Measurements from ENCODE around the gene PRDM11.

PRDM11 gene

GRCh38 chr11:45211732-45212131, 65.3 kb downstream of the PRDM11 start:
- Histone ChIP-seq H3K4me1 (ENCODE audit: control insufficient read depth, insufficient read depth, low read length) (peaks cover 5% of the 10 kb centered on the region; the same call in 1 of the 2 replicates), H3K27me3 (ENCODE audit: control insufficient read depth, insufficient read depth, low read length) (no peaks in the 10 kb centered on the region), H3K4me3 (ENCODE audit: low read length) (no peak overlapping the region), H3K36me3 (ENCODE audit: control insufficient read depth, insufficient read depth, low read length) (no peaks in the 10 kb centered on the region), H3K9me3 (ENCODE audit: control insufficient read depth, insufficient read depth, low read length) (no peaks in the 10 kb centered on the region), H3K27ac (ENCODE audit: low read length) (no peak overlapping the region)
- WGBS (ENCODE audit: insufficient coverage, insufficient read length), result no CpG with 5 or more reads among the region's 9 CpGs
- DNase-seq (ENCODE audit: low read depth, low spot score), result no peak

GRCh38 chr11:45212566-45213315, 66.3 kb downstream of the PRDM11 start:
- H3K27ac ChIP-seq (ENCODE audit: low read length), result no peak overlapping the region
- H3K9me3 ChIP-seq (ENCODE audit: control insufficient read depth, insufficient read depth, low read length), result no peaks in the 10 kb centered on the region
- no peaks in the 10 kb centered on the region for H3K27me3 ChIP-seq (ENCODE audit: control insufficient read depth, insufficient read depth, low read length)
- DNase-seq (ENCODE audit: low read depth, low spot score), result no peak
- H3K4me1 ChIP-seq (ENCODE audit: control insufficient read depth, insufficient read depth, low read length), result peaks cover 5% of the 10 kb centered on the region; the same call in 1 of the 2 replicates
- no peak overlapping the region for H3K4me3 ChIP-seq (ENCODE audit: low read length)
- no CpG with 5 or more reads among the region's 31 CpGs for WGBS (ENCODE audit: insufficient coverage, insufficient read length)
- no peaks in the 10 kb centered on the region for H3K36me3 ChIP-seq (ENCODE audit: control insufficient read depth, insufficient read depth, low read length)

GRCh38 chr11:45213316-45213665, 66.9 kb downstream of the PRDM11 start:
- no peaks in the 10 kb centered on the region for H3K27me3 ChIP-seq (ENCODE audit: control insufficient read depth, insufficient read depth, low read length)
- no peaks in the 10 kb centered on the region for H3K9me3 ChIP-seq (ENCODE audit: control insufficient read depth, insufficient read depth, low read length)
- DNase-seq (ENCODE audit: low read depth, low spot score), result no peak
- H3K4me1 ChIP-seq (ENCODE audit: control insufficient read depth, insufficient read depth, low read length), result peaks cover 5% of the 10 kb centered on the region; the same call in 1 of the 2 replicates
- no peak overlapping the region for H3K27ac ChIP-seq (ENCODE audit: low read length)
- WGBS (ENCODE audit: insufficient coverage, insufficient read length), result no CpG with 5 or more reads among the region's 12 CpGs
- H3K36me3 ChIP-seq (ENCODE audit: control insufficient read depth, insufficient read depth, low read length), result no peaks in the 10 kb centered on the region
- no peak overlapping the region for H3K4me3 ChIP-seq (ENCODE audit: low read length)

- Histone ChIP-seq H3K4me3 (ENCODE audit: low read length) (no peak overlapping the region), H3K9me3 (ENCODE audit: control insufficient read depth, insufficient read depth, low read length) (no peaks in the 10 kb centered on the region), H3K27me3 (ENCODE audit: control insufficient read depth, insufficient read depth, low read length) (no peaks in the 10 kb centered on the region), H3K4me1 (ENCODE audit: control insufficient read depth, insufficient read depth, low read length) (peaks cover 5% of the 10 kb centered on the region; the same call in 1 of the 2 replicates), H3K27ac (ENCODE audit: low read length) (no peak overlapping the region), H3K36me3 (ENCODE audit: control insufficient read depth, insufficient read depth, low read length) (no peaks in the 10 kb centered on the region)
- DNase-seq (ENCODE audit: low read depth, low spot score), result no peak
- WGBS (ENCODE audit: insufficient coverage, insufficient read length), result no CpG with 5 or more reads among the region's 1 CpG
These were observed 67.3 kb downstream of the PRDM11 start for GRCh38 chr11:45213717-45214116.

- H3K4me3 ChIP-seq (ENCODE audit: low read length), result no peak overlapping the region
- H3K9me3 ChIP-seq (ENCODE audit: control insufficient read depth, insufficient read depth, low read length), result no peaks in the 10 kb centered on the region
- peaks cover 2% of the 10 kb centered on the region; the same call in 1 of the 2 replicates for H3K4me1 ChIP-seq (ENCODE audit: control insufficient read depth, insufficient read depth, low read length)
- no peak overlapping the region for H3K27ac ChIP-seq (ENCODE audit: low read length)
- no peak for DNase-seq (ENCODE audit: low read depth, low spot score)
- no peaks in the 10 kb centered on the region for H3K36me3 ChIP-seq (ENCODE audit: control insufficient read depth, insufficient read depth, low read length)
- no peaks in the 10 kb centered on the region for H3K27me3 ChIP-seq (ENCODE audit: control insufficient read depth, insufficient read depth, low read length)
- WGBS (ENCODE audit: insufficient coverage, insufficient read length), result no CpG with 5 or more reads among the region's 4 CpGs
These were observed 68.8 kb downstream of the PRDM11 start for GRCh38 chr11:45215098-45215865.

GRCh38 chr11:45216031-45216430, 69.6 kb downstream of the PRDM11 start:
- WGBS (ENCODE audit: insufficient coverage, insufficient read length), result no CpG with 5 or more reads among the region's 1 CpG
- Histone ChIP-seq H3K27me3 (ENCODE audit: control insufficient read depth, insufficient read depth, low read length) (no peaks in the 10 kb centered on the region), H3K9me3 (ENCODE audit: control insufficient read depth, insufficient read depth, low read length) (no peaks in the 10 kb centered on the region), H3K36me3 (ENCODE audit: control insufficient read depth, insufficient read depth, low read length) (no peaks in the 10 kb centered on the region), H3K4me1 (ENCODE audit: control insufficient read depth, insufficient read depth, low read length) (no peaks in the 10 kb centered on the region), H3K27ac (ENCODE audit: low read length) (no peak overlapping the region), H3K4me3 (ENCODE audit: low read length) (no peak overlapping the region)
- DNase-seq (ENCODE audit: low read depth, low spot score), result no peak

GRCh38 chr11:45216901-45217300, 70.5 kb downstream of the PRDM11 start:
- WGBS (ENCODE audit: insufficient coverage, insufficient read length), result no CpG with 5 or more reads among the region's 2 CpGs
- Histone ChIP-seq H3K27me3 (ENCODE audit: control insufficient read depth, insufficient read depth, low read length) (no peaks in the 10 kb centered on the region), H3K27ac (ENCODE audit: low read length) (no peak overlapping the region), H3K9me3 (ENCODE audit: control insufficient read depth, insufficient read depth, low read length) (no peaks in the 10 kb centered on the region), H3K4me3 (ENCODE audit: low read length) (no peak overlapping the region), H3K36me3 (ENCODE audit: control insufficient read depth, insufficient read depth, low read length) (no peaks in the 10 kb centered on the region), H3K4me1 (ENCODE audit: control insufficient read depth, insufficient read depth, low read length) (no peaks in the 10 kb centered on the region)
- no peak for DNase-seq (ENCODE audit: low read depth, low spot score)

GRCh38 chr11:45217991-45218390, 71.6 kb downstream of the PRDM11 start:
- Histone ChIP-seq H3K9me3 (ENCODE audit: control insufficient read depth, insufficient read depth, low read length) (no peaks in the 10 kb centered on the region), H3K27ac (ENCODE audit: low read length) (no peak overlapping the region), H3K36me3 (ENCODE audit: control insufficient read depth, insufficient read depth, low read length) (no peaks in the 10 kb centered on the region), H3K27me3 (ENCODE audit: control insufficient read depth, insufficient read depth, low read length) (no peaks in the 10 kb centered on the region), H3K4me3 (ENCODE audit: low read length) (no peak overlapping the region), H3K4me1 (ENCODE audit: control insufficient read depth, insufficient read depth, low read length) (no peaks in the 10 kb centered on the region)
- no CpG with 5 or more reads among the region's 2 CpGs for WGBS (ENCODE audit: insufficient coverage, insufficient read length)
- no peak for DNase-seq (ENCODE audit: low read depth, low spot score)

GRCh38 chr11:45218705-45219104, 72.3 kb downstream of the PRDM11 start:
- no peaks in the 10 kb centered on the region for H3K9me3 ChIP-seq (ENCODE audit: control insufficient read depth, insufficient read depth, low read length)
- no CpG with 5 or more reads among the region's 4 CpGs for WGBS (ENCODE audit: insufficient coverage, insufficient read length)
- no peak overlapping the region for H3K27ac ChIP-seq (ENCODE audit: low read length)
- H3K36me3 ChIP-seq (ENCODE audit: control insufficient read depth, insufficient read depth, low read length), result no peaks in the 10 kb centered on the region
- no peak overlapping the region for H3K4me3 ChIP-seq (ENCODE audit: low read length)
- H3K27me3 ChIP-seq (ENCODE audit: control insufficient read depth, insufficient read depth, low read length), result no peaks in the 10 kb centered on the region
- H3K4me1 ChIP-seq (ENCODE audit: control insufficient read depth, insufficient read depth, low read length), result no peaks in the 10 kb centered on the region
- no peak for DNase-seq (ENCODE audit: low read depth, low spot score)

- H3K27me3 ChIP-seq (ENCODE audit: control insufficient read depth, insufficient read depth, low read length), result no peaks in the 10 kb centered on the region
- no CpG with 5 or more reads among the region's 18 CpGs for WGBS (ENCODE audit: insufficient coverage, insufficient read length)
- no peak overlapping the region for H3K4me3 ChIP-seq (ENCODE audit: low read length)
- DNase-seq (ENCODE audit: low read depth, low spot score), result no peak
- no peaks in the 10 kb centered on the region for H3K4me1 ChIP-seq (ENCODE audit: control insufficient read depth, insufficient read depth, low read length)
- no peak overlapping the region for H3K27ac ChIP-seq (ENCODE audit: low read length)
- H3K36me3 ChIP-seq (ENCODE audit: control insufficient read depth, insufficient read depth, low read length), result no peaks in the 10 kb centered on the region
- no peaks in the 10 kb centered on the region for H3K9me3 ChIP-seq (ENCODE audit: control insufficient read depth, insufficient read depth, low read length)
These were observed 73.0 kb downstream of the PRDM11 start for GRCh38 chr11:45219411-45219810.
